ENCODE measurements around the gene CCT7.

The CCT7 gene

GRCh38 chr2:73263540-73264331 is 29.6 kb downstream of the CCT7 start:
- no peak for DNase-seq
- Mint-ChIP-seq H3K9me3 (no peaks in the 10 kb centered on the region), H3K4me1 (peaks cover 12% of the 10 kb centered on the region), H3K27ac (no peak overlapping the region), H3K36me3 (peaks cover 3% of the 10 kb centered on the region), H3K27me3 (no peaks in the 10 kb centered on the region), H3K4me3 (no peak overlapping the region)
- CTCF ChIA-PET, result interaction anchor here (1.0 kb wide), 1 partner anchor 20 kb away, joined by 3 read pairs; no protein-coding TSS in a partner anchor

GRCh38 chr2:73264332-73264606 is 30.2 kb downstream of the CCT7 start:
- H3K27me3 Mint-ChIP-seq, result no peaks in the 10 kb centered on the region
- no peak overlapping the region for H3K4me3 Mint-ChIP-seq
- H3K4me1 Mint-ChIP-seq, result peaks cover 12% of the 10 kb centered on the region
- CTCF ChIA-PET, result no interaction called here
- H3K36me3 Mint-ChIP-seq, result peaks cover 3% of the 10 kb centered on the region
- H3K27ac Mint-ChIP-seq, result no peak overlapping the region
- H3K9me3 Mint-ChIP-seq, result no peaks in the 10 kb centered on the region
- no peak for DNase-seq

GRCh38 chr2:73264783-73265182 is 30.7 kb downstream of the CCT7 start:
- no peak overlapping the region for H3K4me3 Mint-ChIP-seq
- CTCF ChIA-PET, result no interaction called here

GRCh38 chr2:73265298-73266060 is 31.4 kb downstream of the CCT7 start:
- peaks cover 3% of the 10 kb centered on the region for H3K36me3 Mint-ChIP-seq
- no peaks in the 10 kb centered on the region for H3K9me3 Mint-ChIP-seq
- H3K27me3 Mint-ChIP-seq, result no peaks in the 10 kb centered on the region
- no peak for DNase-seq
- peaks cover 17% of the 10 kb centered on the region for H3K4me1 Mint-ChIP-seq
- no peak overlapping the region for H3K4me3 Mint-ChIP-seq
- no peak overlapping the region for H3K27ac Mint-ChIP-seq
- CTCF ChIA-PET, result no interaction called here

More at GRCh38 chr2:73264783-73265182, 30.7 kb downstream of the CCT7 start:
- Mint-ChIP-seq H3K4me1 (peaks cover 14% of the 10 kb centered on the region), H3K9me3 (no peaks in the 10 kb centered on the region), H3K27me3 (no peaks in the 10 kb centered on the region), H3K36me3 (peaks cover 3% of the 10 kb centered on the region), H3K27ac (no peak overlapping the region)
- DNase-seq, result no peak

GRCh38 chr2:73266061-73266901 is 32.2 kb downstream of the CCT7 start:
- Mint-ChIP-seq H3K4me3 (no peak overlapping the region), H3K27me3 (no peaks in the 10 kb centered on the region)
- CTCF ChIA-PET, result no interaction called here

GRCh38 chr2:73267008-73267407 is 32.9 kb downstream of the CCT7 start:
- peaks cover 22% of the 10 kb centered on the region for H3K4me1 Mint-ChIP-seq
- no peaks in the 10 kb centered on the region for H3K27me3 Mint-ChIP-seq
- H3K36me3 Mint-ChIP-seq, result peaks cover 3% of the 10 kb centered on the region
- H3K9me3 Mint-ChIP-seq, result no peaks in the 10 kb centered on the region
- no peak overlapping the region for H3K4me3 Mint-ChIP-seq
- DNase-seq, result no peak
- CTCF ChIA-PET, result no interaction called here
- H3K27ac Mint-ChIP-seq, result no peak overlapping the region

More at GRCh38 chr2:73266061-73266901, 32.2 kb downstream of the CCT7 start:
- H3K36me3 Mint-ChIP-seq, result peaks cover 3% of the 10 kb centered on the region
- H3K9me3 Mint-ChIP-seq, result no peaks in the 10 kb centered on the region
- no peak overlapping the region for H3K27ac Mint-ChIP-seq
- H3K4me1 Mint-ChIP-seq, result peaks cover 22% of the 10 kb centered on the region
- no peak for DNase-seq

- CTCF ChIA-PET, result interaction anchor here (0.7 to 1.4 kb wide), 2 partner anchors 11 to 24 kb away, joined by 3 to 5 read pairs; partner anchors contain the start of gene EGR4
- Mint-ChIP-seq H3K4me3 (peak overlapping the region; percentile 5), H3K9me3 (no peaks in the 10 kb centered on the region), H3K27me3 (no peaks in the 10 kb centered on the region), H3K4me1 (peaks cover 22% of the 10 kb centered on the region), H3K36me3 (peaks cover 3% of the 10 kb centered on the region), H3K27ac (peak overlapping the region; percentile 62)
- no peak for DNase-seq
Observed at GRCh38 chr2:73268366-73268829, 34.3 kb downstream of the CCT7 start.

GRCh38 chr2:73268830-73269685 is 35.0 kb downstream of the CCT7 start:
- Mint-ChIP-seq H3K4me3 (peak overlapping the region; percentile 5), H3K36me3 (peaks cover 3% of the 10 kb centered on the region), H3K9me3 (no peaks in the 10 kb centered on the region), H3K27me3 (no peaks in the 10 kb centered on the region), H3K4me1 (peaks cover 22% of the 10 kb centered on the region), H3K27ac (no peak overlapping the region)
- peak; percentile 86 for DNase-seq
- CTCF ChIA-PET, result interaction anchor here (0.7 to 1.4 kb wide), 2 partner anchors 12 to 24 kb away, joined by 3 to 5 read pairs; partner anchors contain the start of gene EGR4

- Mint-ChIP-seq H3K4me1 (peaks cover 22% of the 10 kb centered on the region), H3K27me3 (no peaks in the 10 kb centered on the region), H3K4me3 (peak overlapping the region; percentile 50), H3K9me3 (no peaks in the 10 kb centered on the region), H3K27ac (peak overlapping the region; percentile 81), H3K36me3 (peaks cover 3% of the 10 kb centered on the region)
- CTCF ChIA-PET, result interaction anchor here (3.6 kb wide), 1 partner anchor 20 kb away, joined by 16 read pairs; no protein-coding TSS in a partner anchor
- no peak for DNase-seq
Observed at GRCh38 chr2:73269686-73270465, 35.8 kb downstream of the CCT7 start.

- Mint-ChIP-seq H3K4me3 (no peak overlapping the region), H3K4me1 (peaks cover 19% of the 10 kb centered on the region), H3K27ac (no peak overlapping the region), H3K9me3 (no peaks in the 10 kb centered on the region), H3K27me3 (no peaks in the 10 kb centered on the region), H3K36me3 (peaks cover 1% of the 10 kb centered on the region)
- CTCF ChIA-PET, result interaction anchor here (1.2 to 3.6 kb wide), 2 partner anchors 9 to 17 kb away, joined by 3 to 16 read pairs; no protein-coding TSS in a partner anchor
- DNase-seq, result no peak
Observed at GRCh38 chr2:73272270-73272669, 38.2 kb downstream of the CCT7 start.

- no peak for DNase-seq
- CTCF ChIA-PET, result interaction anchor here (2.4 kb wide), 1 partner anchor 11 kb away, joined by 13 read pairs; no protein-coding TSS in a partner anchor
- peaks cover 2% of the 10 kb centered on the region for H3K27me3 Mint-ChIP-seq
- H3K4me3 Mint-ChIP-seq, result no peak overlapping the region
- H3K36me3 Mint-ChIP-seq, result peaks cover 10% of the 10 kb centered on the region
- H3K9me3 Mint-ChIP-seq, result no peaks in the 10 kb centered on the region
- H3K4me1 Mint-ChIP-seq, result peaks cover 12% of the 10 kb centered on the region
- H3K27ac Mint-ChIP-seq, result no peak overlapping the region
Observed at GRCh38 chr2:73279852-73280251, 45.7 kb downstream of the CCT7 start.

- Mint-ChIP-seq H3K36me3 (peaks cover 8% of the 10 kb centered on the region), H3K4me3 (no peak overlapping the region), H3K4me1 (peaks cover 24% of the 10 kb centered on the region), H3K27ac (no peak overlapping the region), H3K27me3 (peaks cover 8% of the 10 kb centered on the region), H3K9me3 (no peaks in the 10 kb centered on the region)
- no peak for DNase-seq
- CTCF ChIA-PET, result interaction anchor here (1.1 to 2.4 kb wide), 2 partner anchors 9 kb away, joined by 3 to 13 read pairs; no protein-coding TSS in a partner anchor
Observed at GRCh38 chr2:73281244-73281643, 47.1 kb downstream of the CCT7 start.

Data from activated naive CD4-positive, alpha-beta T cell treated with anti-CD3 and anti-CD28 coated beads, Interleukin-2, amount 10 ng/mL, durations not matched to agents 7 days and 5 days (primary cell).